ENCODE measurements around the gene FERMT1. TPM values are rescaled to one million over a fixed set of nuclear protein-coding genes. Genes with fewer than 3 reads are reported as not detected.

Gene FERMT1
- total RNA-seq, 1 donor from 2014 or later: 0.75 TPM

- no peak for DNase-seq (ENCODE audit: low spot score in 2 of 2)
- TF ChIP-seq CTCF (IDR thresholded peaks at IDR 0.05): no peak
- intact Hi-C loops (cut with DNase I): no loop called here
- Histone ChIP-seq H3K4me1 (no peaks in the 10 kb centered on the region), H3K9me3 (no peaks in the 10 kb centered on the region), H3K36me3 (peaks cover 20 to 28% of the 10 kb centered on the region in 2 donors), H3K27me3 (no peaks in the 10 kb centered on the region), H3K27ac (no peak overlapping the region), H3K4me3 (no peak overlapping the region)
These were observed 78.7 kb downstream of the FERMT1 start for GRCh38 chr20:6044115-6044514.

GRCh38 chr20:6041808-6042265 lies 81.0 kb downstream of the FERMT1 start:
- Histone ChIP-seq H3K27ac (no peak overlapping the region), H3K9me3 (no peaks in the 10 kb centered on the region), H3K36me3 (peaks cover 23 to 40% of the 10 kb centered on the region in 2 donors), H3K4me3 (no peak overlapping the region), H3K27me3 (no peaks in the 10 kb centered on the region), H3K4me1 (no peaks in the 10 kb centered on the region)
- no peak for TF ChIP-seq CTCF (IDR thresholded peaks at IDR 0.05)
- no peak for DNase-seq (ENCODE audit: low spot score in 2 of 2)
- intact Hi-C loops (cut with DNase I): no loop called here

GRCh38 chr20:6040958-6041807 lies 81.6 kb downstream of the FERMT1 start:
- TF ChIP-seq CTCF (IDR thresholded peaks at IDR 0.05): no peak
- H3K27ac ChIP-seq: no peak overlapping the region
- no peak for DNase-seq (ENCODE audit: low spot score in 2 of 2)
- no peak overlapping the region for H3K4me3 ChIP-seq
- intact Hi-C loops (cut with DNase I): no loop called here
- H3K4me1 ChIP-seq: no peaks in the 10 kb centered on the region
- H3K27me3 ChIP-seq: no peaks in the 10 kb centered on the region
- H3K9me3 ChIP-seq: no peaks in the 10 kb centered on the region
- H3K36me3 ChIP-seq: peaks cover 29 to 47% of the 10 kb centered on the region in 2 donors

GRCh38 chr20:6040540-6040939 lies 82.3 kb downstream of the FERMT1 start:
- H3K4me3 ChIP-seq: no peak overlapping the region
- TF ChIP-seq CTCF (IDR thresholded peaks at IDR 0.05): no peak
- H3K4me1 ChIP-seq: no peaks in the 10 kb centered on the region
- DNase-seq (ENCODE audit: low spot score in 2 of 2): no peak
- no peaks in the 10 kb centered on the region for H3K27me3 ChIP-seq
- peaks cover 35 to 52% of the 10 kb centered on the region in 2 donors for H3K36me3 ChIP-seq
- intact Hi-C loops (cut with DNase I): no loop called here
- H3K9me3 ChIP-seq: no peaks in the 10 kb centered on the region
- no peak overlapping the region for H3K27ac ChIP-seq

GRCh38 chr20:6039766-6040165 lies 83.1 kb downstream of the FERMT1 start:
- Histone ChIP-seq H3K27me3 (no peaks in the 10 kb centered on the region), H3K4me3 (no peak overlapping the region), H3K4me1 (no peaks in the 10 kb centered on the region), H3K27ac (no peak overlapping the region), H3K36me3 (peaks cover 43 to 60% of the 10 kb centered on the region in 2 donors), H3K9me3 (no peaks in the 10 kb centered on the region)
- TF ChIP-seq CTCF (IDR thresholded peaks at IDR 0.05): no peak
- no peak for DNase-seq (ENCODE audit: low spot score in 2 of 2)
- intact Hi-C loops (cut with DNase I): no loop called here
